Measurements from ENCODE around the gene HOXD4.
A peak's percentile ranks its signal among the peaks of the same experiment; 100 is the strongest.

DNA sequence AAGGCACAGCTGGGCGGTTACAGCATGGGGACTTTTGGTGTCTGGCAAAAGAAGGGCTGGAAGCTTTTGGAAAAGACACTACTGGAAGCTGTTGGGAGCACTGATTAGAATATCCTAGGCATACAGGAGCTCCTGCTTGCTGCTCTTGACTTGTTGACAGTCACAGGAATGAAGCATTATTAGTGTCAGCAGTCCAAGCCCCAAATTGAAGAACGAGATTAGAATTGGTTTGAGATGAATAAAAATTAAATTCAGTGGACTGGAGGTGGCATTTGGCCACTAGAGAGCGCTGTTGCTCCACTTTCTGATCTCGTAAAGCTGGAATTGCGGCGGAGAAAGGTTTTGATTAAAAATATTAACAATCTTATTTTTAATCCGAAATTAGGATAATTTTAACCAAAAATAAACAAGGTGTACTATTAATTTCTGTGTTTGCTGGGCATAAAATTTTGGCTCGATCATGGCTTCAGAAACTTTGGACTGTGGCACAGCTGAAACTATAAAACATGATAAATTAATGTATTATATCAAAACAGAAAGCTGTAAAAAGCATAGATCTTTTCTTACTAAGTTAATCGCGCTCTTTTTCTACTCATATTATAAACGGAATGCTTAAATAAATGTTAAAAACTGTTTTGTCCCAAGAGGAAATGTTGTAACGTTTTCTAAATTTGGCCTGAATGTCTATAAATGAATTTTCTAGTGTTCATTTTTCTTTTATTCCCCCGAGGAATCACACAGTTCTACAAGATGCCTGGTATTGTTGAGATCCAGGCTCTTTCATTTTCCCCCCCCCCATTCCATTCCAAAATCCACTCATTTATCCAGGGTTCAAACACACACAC is 24.2 kb upstream of the HOXD4 start:
- no peak for TF ChIP-seq POLR2A (IDR thresholded peaks at IDR 0.05)
- TF ChIP-seq CTCF (IDR thresholded peaks at IDR 0.05) = peak; percentile 95 to 97 (median 96)
